ENCODE data around the gene FABP6.

Gene FABP6

DNA sequence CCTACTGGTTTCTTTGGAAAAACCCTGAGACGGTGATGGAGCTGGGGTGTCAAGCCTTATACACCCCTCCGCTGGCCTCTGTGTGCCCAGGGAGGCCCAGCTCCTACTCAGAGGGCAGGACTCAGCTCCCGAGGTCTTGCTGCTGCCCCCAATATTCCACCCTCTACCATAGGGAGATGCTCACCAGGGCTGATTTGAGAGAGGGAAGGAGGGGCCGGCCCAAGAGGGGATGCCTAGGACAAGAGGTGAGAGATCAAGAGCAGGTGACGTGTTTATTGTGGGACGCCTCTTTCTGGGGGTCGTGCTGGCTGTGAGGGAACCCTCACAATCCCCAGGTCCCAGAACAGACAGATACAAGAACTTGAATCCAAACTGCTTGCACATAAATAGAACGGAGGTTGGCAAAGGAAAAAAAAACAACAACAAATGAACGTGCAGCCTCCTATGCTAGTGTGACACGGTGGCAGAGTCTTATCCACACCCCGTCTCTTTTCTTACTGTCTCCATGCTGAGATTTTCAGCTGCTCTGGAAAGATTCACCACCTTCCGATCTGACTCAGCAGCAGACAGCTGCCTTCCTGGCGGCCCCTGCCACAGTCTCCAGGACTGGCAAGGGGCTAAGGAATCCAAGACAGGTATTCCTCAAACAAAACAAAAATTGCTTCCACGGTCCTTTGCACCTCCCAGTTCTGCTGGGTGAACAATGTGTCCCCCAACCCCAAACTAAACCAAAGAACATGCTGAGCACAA lies 22.3 kb downstream of the FABP6 start:
- no peak overlapping the region for H3K27ac ChIP-seq
- TF ChIP-seq, protein P1, sequence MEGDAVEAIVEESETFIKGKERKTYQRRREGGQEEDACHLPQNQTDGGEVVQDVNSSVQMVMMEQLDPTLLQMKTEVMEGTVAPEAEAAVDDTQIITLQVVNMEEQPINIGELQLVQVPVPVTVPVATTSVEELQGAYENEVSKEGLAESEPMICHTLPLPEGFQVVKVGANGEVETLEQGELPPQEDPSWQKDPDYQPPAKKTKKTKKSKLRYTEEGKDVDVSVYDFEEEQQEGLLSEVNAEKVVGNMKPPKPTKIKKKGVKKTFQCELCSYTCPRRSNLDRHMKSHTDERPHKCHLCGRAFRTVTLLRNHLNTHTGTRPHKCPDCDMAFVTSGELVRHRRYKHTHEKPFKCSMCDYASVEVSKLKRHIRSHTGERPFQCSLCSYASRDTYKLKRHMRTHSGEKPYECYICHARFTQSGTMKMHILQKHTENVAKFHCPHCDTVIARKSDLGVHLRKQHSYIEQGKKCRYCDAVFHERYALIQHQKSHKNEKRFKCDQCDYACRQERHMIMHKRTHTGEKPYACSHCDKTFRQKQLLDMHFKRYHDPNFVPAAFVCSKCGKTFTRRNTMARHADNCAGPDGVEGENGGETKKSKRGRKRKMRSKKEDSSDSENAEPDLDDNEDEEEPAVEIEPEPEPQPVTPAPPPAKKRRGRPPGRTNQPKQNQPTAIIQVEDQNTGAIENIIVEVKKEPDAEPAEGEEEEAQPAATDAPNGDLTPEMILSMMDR (IDR thresholded peaks at IDR 0.05): no peak
- no peak for DNase-seq (ENCODE audit: low spot score)
- H3K4me3 ChIP-seq: no peak overlapping the region

DNA sequence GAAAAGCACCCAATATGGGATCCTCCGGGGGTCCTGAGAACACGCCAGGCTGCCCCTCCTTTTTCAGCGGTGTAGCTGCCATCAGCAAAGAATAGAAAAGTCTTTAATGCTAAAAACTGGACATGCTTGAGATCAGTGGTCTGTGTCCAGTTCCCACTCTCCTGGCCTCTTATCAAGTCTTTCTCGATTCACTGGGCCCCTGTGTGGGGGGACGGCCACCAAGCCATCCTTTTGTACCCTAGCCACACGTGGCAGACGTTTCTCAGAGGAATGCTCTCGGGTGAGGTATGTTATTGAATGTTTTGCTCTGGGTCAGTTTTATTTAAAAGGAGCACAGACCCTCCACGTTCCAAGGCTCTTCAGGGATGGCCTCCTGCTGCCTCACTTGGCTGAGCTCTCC lies 23.6 kb downstream of the FABP6 start:
- no peak for DNase-seq (ENCODE audit: low spot score)
- Histone ChIP-seq H3K27ac (no peak overlapping the region), H3K4me3 (no peak overlapping the region)
- TF ChIP-seq, protein P1 (IDR thresholded peaks at IDR 0.05): no peak

DNA sequence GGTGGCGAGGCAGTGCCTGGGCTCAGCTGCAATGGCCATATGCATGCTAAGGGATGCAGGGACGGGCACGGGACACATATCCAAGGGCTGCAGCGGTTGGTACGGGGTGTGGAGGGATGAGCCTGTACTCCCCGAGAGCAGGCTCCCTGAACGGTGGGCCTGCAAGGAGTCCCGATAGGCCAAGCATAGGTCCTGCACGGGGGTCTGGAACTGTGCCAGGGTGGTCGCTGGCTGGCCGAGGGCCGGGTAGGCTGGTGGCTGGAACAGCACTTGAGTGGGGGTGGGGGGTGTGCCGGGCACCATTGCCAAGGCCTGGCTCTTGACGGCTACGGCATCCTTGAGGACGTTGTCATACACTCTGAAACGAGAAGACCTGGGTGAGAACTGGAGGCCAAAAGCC lies 24.1 kb downstream of the FABP6 start:
- TF ChIP-seq, protein P1 (IDR thresholded peaks at IDR 0.05): no peak
- no peak overlapping the region for H3K4me3 ChIP-seq
- no peak overlapping the region for H3K27ac ChIP-seq
- DNase-seq (ENCODE audit: low spot score): no peak

DNA sequence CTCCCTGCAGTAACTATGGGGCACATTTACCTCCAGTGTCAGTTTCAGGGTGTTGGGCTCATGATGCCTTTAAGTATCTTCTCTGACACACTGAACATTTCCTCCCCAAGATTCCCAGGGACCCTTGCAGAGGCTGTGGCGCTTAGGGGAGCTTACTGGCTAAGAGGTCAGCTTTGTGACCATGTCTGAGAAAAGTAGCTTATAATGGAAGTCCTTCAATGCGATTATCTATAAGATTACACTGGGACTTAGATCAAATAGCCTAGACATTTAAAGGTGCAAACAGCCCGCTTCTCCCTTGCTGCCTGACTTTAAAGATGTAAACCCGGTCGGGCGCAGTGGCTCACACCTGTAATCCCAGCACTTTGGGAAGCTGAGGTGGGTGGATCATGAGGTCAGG lies 25.4 kb downstream of the FABP6 start:
- Histone ChIP-seq H3K4me3 (no peak overlapping the region), H3K27ac (no peak overlapping the region)
- no peak for DNase-seq (ENCODE audit: low spot score)
- TF ChIP-seq, protein P1 (IDR thresholded peaks at IDR 0.05): no peak

DNA sequence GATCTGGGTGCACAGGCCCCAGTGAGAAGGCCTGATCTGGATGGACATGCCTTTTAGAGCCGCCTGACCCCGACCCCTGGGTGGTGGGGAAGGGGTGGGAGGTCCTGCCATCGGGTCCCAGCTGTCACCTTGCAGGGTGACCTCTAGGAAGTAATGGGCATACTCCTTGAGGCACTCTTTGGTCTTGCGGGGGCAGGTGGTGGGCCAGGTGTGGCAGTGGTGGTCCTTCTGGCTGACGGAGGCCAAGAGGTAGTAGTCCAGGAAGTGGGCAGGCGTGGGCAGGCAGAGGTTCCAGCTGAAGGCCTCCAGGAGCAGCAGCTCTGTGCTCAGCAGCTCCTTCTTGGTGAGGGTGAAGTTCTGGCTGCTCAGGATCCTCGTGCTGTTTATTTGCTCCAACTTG lies 30.0 kb downstream of the FABP6 start:
- DNase-seq (ENCODE audit: low spot score): no peak
- Histone ChIP-seq H3K4me3 (no peak overlapping the region), H3K27ac (no peak overlapping the region)
- TF ChIP-seq, protein P1 (IDR thresholded peaks at IDR 0.05): no peak

DNA sequence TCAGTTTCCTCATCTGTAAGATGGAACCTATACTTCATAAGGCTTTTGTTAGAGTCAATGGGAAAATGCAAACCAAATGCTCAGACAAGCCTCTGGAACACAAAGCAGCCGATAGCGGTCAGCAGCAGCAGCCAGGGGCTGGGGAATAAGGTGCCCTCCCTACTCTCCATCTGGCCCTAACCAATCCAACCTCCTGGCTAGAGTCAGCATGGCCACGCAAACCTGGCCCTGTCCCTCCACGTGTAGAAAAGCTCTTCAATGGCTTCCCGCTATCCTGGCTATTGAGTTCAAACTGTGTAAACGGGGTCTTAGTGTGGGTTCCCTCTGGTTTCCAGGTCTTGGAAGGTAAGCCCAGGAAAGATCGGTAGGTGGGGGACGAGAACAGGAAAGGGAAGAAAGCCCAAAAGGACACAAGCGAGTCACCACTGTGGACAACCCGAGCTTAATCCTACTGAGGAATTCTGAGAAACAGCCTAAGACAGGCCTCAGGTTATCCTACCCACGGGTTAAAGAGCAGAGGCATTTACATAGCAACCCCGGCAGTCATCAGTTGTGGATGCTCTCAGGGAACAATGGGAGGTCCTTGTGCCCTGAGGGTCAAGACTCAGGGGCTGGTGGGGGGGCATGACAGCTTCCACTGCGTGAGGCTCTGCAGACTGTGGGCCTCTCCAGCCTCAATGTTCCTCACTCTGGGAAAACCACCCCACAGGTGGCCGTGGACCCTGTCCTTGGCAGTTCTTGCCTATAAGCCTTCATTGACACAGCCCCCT lies 30.9 kb downstream of the FABP6 start:
- Histone ChIP-seq H3K27ac (no peak overlapping the region), H3K4me3 (no peak overlapping the region)
- no peak for DNase-seq (ENCODE audit: low spot score)
- TF ChIP-seq, protein P1 (IDR thresholded peaks at IDR 0.05): no peak
